ENCODE measurements around the gene SLC27A3. TPM values are rescaled to one million over a fixed set of nuclear protein-coding genes. Genes with fewer than 3 reads are reported as not detected.

SLC27A3 gene
- total RNA-seq, 2 experiments from 2014 or later = 3.8 to 4.4 TPM

DNA sequence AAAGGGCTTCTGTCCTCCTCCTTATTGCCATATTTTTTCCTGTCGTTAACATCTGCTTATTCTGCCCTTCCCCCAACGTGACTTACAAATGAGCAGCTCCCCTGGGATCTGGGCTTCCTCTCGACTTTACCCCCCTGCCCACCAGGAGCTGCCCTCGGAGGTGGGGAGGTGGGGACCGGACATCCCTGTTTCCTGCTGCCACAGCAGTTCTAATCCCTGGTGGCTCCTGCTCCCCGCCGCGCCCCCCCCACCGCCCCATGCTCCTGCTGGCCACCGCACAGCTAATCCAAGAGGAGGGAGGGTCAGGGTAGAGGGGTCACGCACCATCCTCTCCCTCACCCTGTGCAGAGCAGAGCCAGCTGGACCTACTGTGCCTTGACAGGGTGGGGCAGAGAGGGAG is 4.4 kb upstream of the SLC27A3 start:
- POLR2A ChIA-PET = no interaction called here
- CTCF ChIA-PET = no interaction called here
- peaks cover 11% of the 10 kb centered on the region for H3K4me1 ChIP-seq (ENCODE audit: insufficient read depth, low read length)
- Mint-ChIP-seq H3K27me3 (no peaks in the 10 kb centered on the region), H3K27ac (no peak overlapping the region), H3K4me1 (ENCODE audit: low read depth) (peaks cover 10% of the 10 kb centered on the region), H3K9me3 (no peaks in the 10 kb centered on the region), H3K4me3 (no peak overlapping the region), H3K36me3 (ENCODE audit: low read depth) (peaks cover 52% of the 10 kb centered on the region)
- no peak overlapping the region for H3K4me3 ChIP-seq (ENCODE audit: low read length)
- H3K27me3 ChIP-seq (ENCODE audit: control insufficient read depth in 1 of 2, insufficient read depth in 2 of 2, low read length in 2 of 2) = no peaks in the 10 kb centered on the region
- no peaks in the 10 kb centered on the region for H3K9me3 ChIP-seq (ENCODE audit: control insufficient read depth in 1 of 2, insufficient read depth in 1 of 2, low read length in 2 of 2)
- no peak overlapping the region for H3K27ac ChIP-seq (ENCODE audit: low read depth in 1 of 2, low read length in 2 of 2)
- ATAC-seq (ENCODE audit: poor library complexity) = no peak
- intact Hi-C loops (cut with DNase I, micrococcal nuclease) = no loop called here
- TF ChIP-seq, protein P1, sequence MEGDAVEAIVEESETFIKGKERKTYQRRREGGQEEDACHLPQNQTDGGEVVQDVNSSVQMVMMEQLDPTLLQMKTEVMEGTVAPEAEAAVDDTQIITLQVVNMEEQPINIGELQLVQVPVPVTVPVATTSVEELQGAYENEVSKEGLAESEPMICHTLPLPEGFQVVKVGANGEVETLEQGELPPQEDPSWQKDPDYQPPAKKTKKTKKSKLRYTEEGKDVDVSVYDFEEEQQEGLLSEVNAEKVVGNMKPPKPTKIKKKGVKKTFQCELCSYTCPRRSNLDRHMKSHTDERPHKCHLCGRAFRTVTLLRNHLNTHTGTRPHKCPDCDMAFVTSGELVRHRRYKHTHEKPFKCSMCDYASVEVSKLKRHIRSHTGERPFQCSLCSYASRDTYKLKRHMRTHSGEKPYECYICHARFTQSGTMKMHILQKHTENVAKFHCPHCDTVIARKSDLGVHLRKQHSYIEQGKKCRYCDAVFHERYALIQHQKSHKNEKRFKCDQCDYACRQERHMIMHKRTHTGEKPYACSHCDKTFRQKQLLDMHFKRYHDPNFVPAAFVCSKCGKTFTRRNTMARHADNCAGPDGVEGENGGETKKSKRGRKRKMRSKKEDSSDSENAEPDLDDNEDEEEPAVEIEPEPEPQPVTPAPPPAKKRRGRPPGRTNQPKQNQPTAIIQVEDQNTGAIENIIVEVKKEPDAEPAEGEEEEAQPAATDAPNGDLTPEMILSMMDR (IDR thresholded peaks at IDR 0.05) = no peak
- H3K36me3 ChIP-seq (ENCODE audit: insufficient read depth, low read length) = peaks cover 61% of the 10 kb centered on the region
- no peak for DNase-seq

DNA sequence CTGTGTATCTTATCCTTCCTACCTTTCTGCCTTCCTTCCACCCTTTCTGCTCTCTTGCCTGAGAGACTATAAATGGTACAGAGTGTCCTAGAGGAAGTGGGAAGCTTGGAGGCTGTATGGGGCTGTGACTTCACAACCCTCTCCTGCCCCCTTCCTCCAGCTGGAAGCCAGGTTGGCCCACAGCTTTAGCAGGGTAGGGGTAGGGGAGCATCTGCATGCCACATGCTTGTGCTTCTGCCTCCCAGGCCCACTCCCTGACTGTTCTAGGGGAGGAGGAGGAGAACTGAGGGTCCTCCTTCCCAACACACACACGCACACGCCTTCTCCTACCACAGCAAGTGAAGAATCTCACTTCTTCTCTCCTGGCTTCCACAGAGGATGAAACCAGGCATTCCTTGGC is 3.9 kb upstream of the SLC27A3 start:
- TF ChIP-seq, protein P1 (IDR thresholded peaks at IDR 0.05) = no peak
- H3K9me3 Mint-ChIP-seq = no peaks in the 10 kb centered on the region
- Histone ChIP-seq H3K27ac (ENCODE audit: low read depth in 1 of 2, low read length in 2 of 2) (no peak overlapping the region), H3K4me1 (ENCODE audit: insufficient read depth, low read length) (peaks cover 14% of the 10 kb centered on the region), H3K27me3 (ENCODE audit: control insufficient read depth in 1 of 2, insufficient read depth in 2 of 2, low read length in 2 of 2) (no peaks in the 10 kb centered on the region), H3K36me3 (ENCODE audit: insufficient read depth, low read length) (peaks cover 60% of the 10 kb centered on the region), H3K9me3 (ENCODE audit: control insufficient read depth in 1 of 2, insufficient read depth in 1 of 2, low read length in 2 of 2) (no peaks in the 10 kb centered on the region), H3K4me3 (ENCODE audit: low read length) (no peak overlapping the region)
- H3K4me3 Mint-ChIP-seq = no peak overlapping the region
- no peaks in the 10 kb centered on the region for H3K27me3 Mint-ChIP-seq
- DNase-seq (no peak), ATAC-seq (ENCODE audit: poor library complexity) (no peak)
- ChIA-PET POLR2A (no interaction called here), CTCF (no interaction called here)
- peaks cover 10% of the 10 kb centered on the region for H3K4me1 Mint-ChIP-seq (ENCODE audit: low read depth)
- H3K27ac Mint-ChIP-seq = no peak overlapping the region
- intact Hi-C loops (cut with DNase I, micrococcal nuclease) = no loop called here
- peaks cover 48% of the 10 kb centered on the region for H3K36me3 Mint-ChIP-seq (ENCODE audit: low read depth)

DNA sequence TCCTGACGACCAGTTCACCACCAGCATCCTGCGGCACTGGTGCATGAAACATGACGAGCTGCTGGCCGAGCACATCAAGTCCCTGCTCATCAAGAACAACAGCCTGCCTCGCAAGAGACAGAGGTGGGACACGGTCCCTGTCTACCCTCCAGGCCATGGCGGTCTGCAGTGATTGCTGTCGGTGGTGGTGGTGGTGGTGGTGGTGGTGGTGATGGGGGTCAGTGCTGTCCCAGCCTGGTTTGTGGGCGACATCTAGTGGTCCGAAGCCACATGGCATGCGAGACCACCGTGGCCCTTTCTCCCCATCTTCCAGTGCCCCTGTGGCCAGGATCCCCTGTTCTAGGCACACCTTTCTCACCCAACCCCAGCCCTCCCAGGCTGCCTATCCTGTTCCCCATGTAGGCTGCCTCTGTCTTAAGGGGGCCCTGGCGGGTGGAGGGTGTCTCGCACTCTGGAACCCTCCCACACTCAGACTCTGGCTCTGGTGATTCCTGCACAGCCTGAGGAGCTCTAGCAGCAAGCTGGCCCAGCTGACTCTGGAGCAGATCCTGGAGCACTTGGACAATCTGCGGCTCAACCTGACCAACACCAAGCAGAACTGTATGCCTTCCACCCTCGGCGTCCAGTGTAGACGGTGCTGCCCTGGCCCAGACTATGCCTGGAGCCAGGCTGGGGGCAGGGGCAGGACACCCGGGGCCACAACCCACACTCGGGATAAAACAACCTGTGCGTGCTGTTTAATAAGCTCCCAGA is 3.2 kb upstream of the SLC27A3 start:
- Histone ChIP-seq H3K9me3 (ENCODE audit: control insufficient read depth in 1 of 2, insufficient read depth in 1 of 2, low read length in 2 of 2) (no peaks in the 10 kb centered on the region), H3K4me3 (ENCODE audit: low read length) (no peak overlapping the region), H3K4me1 (ENCODE audit: insufficient read depth, low read length) (peaks cover 21% of the 10 kb centered on the region), H3K27me3 (ENCODE audit: control insufficient read depth in 1 of 2, insufficient read depth in 2 of 2, low read length in 2 of 2) (no peaks in the 10 kb centered on the region), H3K36me3 (ENCODE audit: insufficient read depth, low read length) (peaks cover 56% of the 10 kb centered on the region), H3K27ac (ENCODE audit: low read depth in 1 of 2, low read length in 2 of 2) (no peak overlapping the region)
- ChIA-PET CTCF (interaction anchor here (0.6 kb wide), 1 partner anchor 201 kb away, joined by 5 read pairs; no protein-coding TSS in a partner anchor), POLR2A (no interaction called here)
- ATAC-seq (ENCODE audit: poor library complexity) (no peak), DNase-seq (no peak)
- no peak overlapping the region for H3K27ac Mint-ChIP-seq
- TF ChIP-seq, protein P1 (IDR thresholded peaks at IDR 0.05) = no peak
- H3K9me3 Mint-ChIP-seq = no peaks in the 10 kb centered on the region
- H3K4me1 Mint-ChIP-seq (ENCODE audit: low read depth) = peaks cover 16% of the 10 kb centered on the region
- H3K27me3 Mint-ChIP-seq = no peaks in the 10 kb centered on the region
- H3K36me3 Mint-ChIP-seq (ENCODE audit: low read depth) = peaks cover 41% of the 10 kb centered on the region
- no peak overlapping the region for H3K4me3 Mint-ChIP-seq
- intact Hi-C loops (cut with DNase I, micrococcal nuclease) = no loop called here
